Ammon's horn (tissue), 1 donor: ENCODE results near the gene CDC42EP5.
"Not testable (repeated sequence)": the region's sequence is repeated elsewhere in the genome, so short reads cannot be mapped to it uniquely, and the experiment has no call there.

ENCODE experiments used
- DNase-seq: peaks from one replicate; pipeline ENCODE4 v3.0.0-alpha.2; 2016; ENCODE audit warnings: low spot score

The CDC42EP5 gene

GRCh38 chr19:54473071-54473891, at the start of gene CDC42EP5:
Gene CDC42EP5 (minus strand): TSS chr19:54473296. CDS start chr19:54465547, 7,749 bp downstream.
- no peak for DNase-seq

DNA sequence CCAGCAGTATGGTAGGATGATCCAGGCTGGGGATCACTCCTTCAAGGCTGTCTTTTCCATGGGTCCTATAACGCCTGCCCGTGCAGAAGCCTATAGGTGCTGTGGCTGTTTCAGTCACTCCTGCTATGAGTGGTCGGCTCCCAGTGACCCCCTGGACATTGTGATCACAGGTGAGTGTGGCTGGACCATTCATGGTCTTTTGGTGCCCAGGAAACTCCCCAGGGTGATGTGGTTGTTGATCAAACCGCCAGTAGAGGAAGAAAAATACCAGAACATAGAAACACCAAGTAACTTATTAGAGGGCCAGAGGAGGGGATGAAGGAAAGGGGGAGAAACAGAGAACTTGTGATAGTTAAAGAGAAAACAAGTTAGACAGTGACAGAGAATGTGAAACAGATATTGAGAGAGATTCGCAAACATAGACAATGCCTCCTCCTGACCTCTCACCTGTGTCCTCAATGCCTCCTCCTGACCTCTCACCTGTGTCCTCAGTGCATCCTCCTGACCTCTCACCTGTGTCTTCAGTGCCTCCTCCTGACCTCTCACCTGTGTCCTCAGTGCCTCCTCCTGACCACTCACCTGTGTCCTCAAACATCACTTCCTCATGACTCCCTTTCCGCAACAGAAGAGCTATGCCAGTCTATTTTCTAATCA, 48.9 kb upstream of the CDC42EP5 start:
- no peak for DNase-seq

DNA sequence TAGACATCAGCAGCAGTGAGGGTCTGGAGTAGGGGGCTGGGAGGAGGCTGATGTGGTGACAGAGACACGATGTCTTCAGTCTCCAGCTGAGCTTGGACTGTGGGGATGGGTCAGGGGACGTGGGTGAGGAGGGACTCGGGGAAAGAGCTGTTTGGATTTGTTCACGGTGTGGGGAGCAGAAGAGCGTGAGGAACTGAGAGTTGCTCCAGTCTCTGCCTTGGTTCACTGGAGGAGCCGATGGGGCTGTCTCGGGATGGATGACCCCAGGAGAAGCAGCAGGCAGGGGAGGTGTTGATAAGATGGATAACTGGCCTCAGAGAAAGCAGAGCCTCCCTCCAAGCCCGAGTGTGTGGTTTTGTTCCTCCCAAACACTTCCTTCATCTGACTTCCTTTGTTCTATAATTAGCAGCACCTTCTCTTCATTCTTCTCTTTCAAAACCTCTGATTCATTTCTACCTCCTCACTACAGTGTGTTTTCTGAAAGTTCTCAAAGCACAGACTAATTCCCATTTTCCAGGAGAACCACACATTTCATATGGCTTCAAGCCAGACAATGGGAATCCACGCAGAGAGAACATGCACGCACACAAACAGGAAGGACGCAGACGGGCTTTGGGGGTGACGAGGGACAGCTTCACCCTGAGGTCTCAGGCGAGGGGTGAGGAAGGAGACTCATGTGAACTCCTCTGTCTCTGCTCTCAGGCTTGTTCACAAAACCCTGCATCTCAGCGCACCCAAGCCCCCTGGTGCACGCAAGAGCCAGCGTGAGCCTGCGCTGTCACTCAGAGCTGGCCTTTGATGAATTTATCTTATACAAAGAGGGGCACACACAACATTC, 48.1 kb upstream of the CDC42EP5 start:
- DNase-seq, result no peak

DNA sequence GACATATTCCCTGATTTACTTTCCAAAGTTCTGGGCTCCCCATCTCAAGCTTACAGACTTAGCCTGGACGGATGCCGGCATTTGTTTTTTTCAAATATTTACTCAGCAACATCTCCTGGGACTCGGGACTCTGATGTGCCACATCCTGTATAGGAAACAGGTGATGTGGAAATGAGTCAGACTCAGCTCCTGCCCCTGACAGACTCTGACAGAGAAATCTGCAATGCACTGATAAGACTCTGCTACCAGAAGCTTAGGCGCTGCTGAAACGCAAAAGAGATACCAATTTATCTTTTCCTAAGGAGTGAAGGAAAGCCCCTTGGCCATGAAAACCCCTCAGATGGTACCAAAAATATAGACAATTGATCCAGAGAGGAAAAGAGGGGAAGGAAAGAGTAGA, 45.7 kb upstream of the CDC42EP5 start:
- DNase-seq, result no peak

DNA sequence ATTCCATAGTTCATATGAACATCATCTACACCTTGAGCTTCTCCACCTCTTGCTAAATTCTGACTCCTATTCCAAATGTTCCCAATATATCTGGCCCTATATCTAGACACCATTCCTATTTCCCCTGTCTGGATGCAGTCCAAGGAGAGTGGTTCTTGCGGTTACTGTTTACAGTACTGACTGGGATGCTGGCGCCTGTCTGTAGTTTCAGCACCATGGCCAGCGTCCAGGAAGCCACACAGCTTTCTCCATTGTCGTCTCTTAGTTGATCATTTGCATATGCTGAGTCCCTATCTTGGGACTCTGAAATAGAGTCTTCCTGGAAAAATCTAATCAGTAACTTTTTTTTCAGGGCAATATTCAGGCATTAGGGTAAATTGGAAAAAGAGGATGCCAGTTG, 44.4 kb upstream of the CDC42EP5 start:
- DNase-seq, result peak; percentile 37

GRCh38 chr19:54515156-54515555, 42.1 kb upstream of the CDC42EP5 start:
- DNase-seq, result no peak

DNA sequence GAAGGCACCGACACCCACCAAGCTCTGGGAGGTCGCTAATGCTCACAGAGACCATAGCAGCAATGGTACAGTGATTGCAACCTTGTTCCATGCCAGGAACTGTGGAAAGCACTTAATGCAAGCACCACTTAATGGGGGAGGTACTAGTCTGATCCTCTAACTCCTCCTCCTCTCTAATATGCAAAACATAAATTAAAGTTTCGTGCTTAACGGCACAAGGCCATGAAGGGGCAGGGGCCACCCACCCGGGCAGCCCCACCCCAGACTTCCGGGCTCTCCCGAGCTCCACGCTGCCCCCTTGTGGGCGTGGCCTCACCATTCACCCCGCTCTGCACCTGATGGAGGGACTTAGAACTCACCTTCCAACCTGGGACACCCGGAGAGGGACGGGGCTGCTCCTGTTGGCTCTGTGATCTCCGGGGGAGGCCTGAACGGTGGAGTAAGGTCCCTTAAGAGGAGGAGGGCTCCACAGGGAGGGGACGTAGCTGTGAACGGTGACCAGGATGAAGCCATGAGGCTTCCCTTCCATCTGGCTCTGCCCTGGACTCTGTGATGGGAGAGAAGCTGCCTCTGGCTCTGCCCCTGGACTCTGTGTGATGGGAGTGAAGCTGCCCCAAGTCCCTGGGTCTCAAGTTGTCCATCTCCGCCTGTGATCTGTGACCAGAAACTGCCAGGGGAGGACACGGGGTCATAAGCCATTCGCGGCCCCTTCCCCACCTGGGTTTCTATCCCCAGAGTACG, 36.3 kb upstream of the CDC42EP5 start:
- DNase-seq, result not testable (repeated sequence)

DNA sequence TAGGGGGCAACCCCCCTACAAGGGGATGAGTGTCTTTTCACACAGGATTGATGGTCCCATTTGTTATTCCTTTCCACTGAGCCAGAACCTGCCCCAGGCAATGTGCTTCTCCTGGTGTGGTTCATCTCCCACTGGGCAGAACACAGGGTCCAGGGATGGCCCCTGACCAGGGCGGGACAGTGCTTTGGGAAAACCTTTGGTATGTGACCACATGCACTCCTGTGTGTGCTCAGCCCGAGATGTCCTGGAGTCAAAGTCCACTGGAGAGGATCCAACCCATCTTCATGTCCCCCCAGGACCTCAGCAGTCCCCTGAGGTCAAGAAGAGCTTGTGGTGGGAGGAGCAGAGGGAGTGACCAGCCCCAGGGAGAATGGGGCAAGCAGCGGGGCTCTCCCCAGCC, 35.4 kb upstream of the CDC42EP5 start:
- not testable (repeated sequence) for DNase-seq

DNA sequence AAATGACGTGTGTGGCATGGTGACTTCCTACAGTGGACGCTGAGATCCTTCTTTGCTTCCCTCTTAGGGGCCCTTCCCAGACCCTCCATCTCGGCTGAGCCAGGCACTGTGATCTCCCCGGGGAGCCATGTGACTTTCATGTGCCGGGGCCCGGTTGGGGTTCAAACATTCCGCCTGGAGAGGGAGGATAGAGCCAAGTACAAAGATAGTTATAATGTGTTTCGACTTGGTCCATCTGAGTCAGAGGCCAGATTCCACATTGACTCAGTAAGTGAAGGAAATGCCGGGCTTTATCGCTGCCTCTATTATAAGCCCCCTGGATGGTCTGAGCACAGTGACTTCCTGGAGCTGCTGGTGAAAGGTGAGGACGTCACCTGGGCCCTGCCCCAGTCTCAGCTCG, 34.7 kb upstream of the CDC42EP5 start:
- no peak for DNase-seq

- DNase-seq, result not testable (repeated sequence)
Observed at GRCh38 chr19:54507038-54507717, 34.1 kb upstream of the CDC42EP5 start.

DNA sequence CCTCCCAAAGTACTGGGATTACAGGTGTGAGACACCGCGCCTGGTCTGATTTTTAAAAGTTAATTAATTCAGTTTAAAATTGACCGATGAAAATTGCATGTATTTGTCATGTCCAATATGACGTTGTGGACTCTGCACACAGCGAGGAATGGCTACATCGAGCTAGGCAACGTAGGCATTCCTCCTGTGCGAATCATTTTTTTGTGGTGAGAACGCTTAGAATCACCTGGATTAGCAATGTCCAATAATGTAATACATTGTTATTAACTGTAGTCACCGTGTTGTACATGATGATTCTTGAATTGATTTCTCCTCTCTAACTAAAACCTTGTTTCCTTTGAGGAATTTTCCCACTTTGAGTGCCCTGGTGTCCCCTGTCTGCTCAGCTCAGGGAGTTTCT, 33.0 kb upstream of the CDC42EP5 start:
- no peak for DNase-seq

GRCh38 chr19:54505542-54505941, 32.4 kb upstream of the CDC42EP5 start:
- DNase-seq, result not testable (repeated sequence)

- DNase-seq, result no peak
Observed at GRCh38 chr19:54502518-54503048, 29.5 kb upstream of the CDC42EP5 start, which contains the start of gene LAIR2. Gene LAIR2 (plus strand): TSS chr19:54502831. CDS start chr19:54502919, 88 bp downstream.

DNA sequence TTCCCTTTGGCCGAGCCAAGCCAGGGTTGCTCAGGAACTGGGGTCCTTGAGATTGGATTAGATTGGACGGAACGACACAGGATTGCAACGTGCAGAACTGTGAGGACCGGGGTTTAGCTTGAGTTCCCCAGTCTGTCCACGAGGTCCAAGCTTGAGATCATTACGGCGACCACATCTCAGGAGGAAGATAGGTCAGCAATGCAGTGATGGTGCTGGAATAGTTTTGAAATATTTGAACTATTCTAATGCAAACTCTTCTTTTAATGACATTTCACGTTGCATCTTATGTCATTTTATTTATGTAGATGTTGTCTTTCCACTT, 25.3 kb upstream of the CDC42EP5 start:
- not testable (repeated sequence) for DNase-seq

DNA sequence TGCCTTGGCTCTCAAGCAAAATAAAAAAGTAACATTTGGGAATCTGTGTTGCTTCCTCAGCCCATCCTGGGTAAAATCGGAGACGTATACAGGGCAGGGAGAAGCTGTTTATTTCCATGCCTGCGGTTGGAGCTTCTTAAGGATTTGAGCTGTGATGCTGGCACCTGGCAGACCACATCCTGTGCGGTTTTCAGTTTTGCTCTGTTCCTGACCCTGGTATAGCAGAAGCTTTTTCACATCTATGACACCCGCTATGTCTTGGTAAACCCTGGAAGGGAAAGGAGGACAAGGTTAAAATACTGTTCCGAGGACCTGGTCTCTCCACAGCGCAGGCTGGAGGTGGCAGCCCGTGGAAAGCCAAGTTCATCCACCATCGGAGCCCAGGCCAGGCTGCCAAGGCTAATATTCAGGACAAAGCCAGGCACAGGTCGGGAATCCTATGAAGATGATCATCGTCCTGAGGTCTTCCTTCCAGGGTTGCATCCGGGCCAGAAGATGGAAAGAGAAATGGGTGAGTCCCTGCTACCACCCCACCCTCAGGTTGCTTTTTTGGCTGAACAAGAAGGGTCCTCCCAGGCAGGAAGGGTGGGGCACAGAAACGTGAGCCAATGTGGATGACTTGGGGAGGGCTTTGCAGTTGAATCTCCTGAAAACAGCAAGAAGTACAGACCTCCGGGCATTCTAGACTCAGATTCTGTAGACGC, 24.8 kb upstream of the CDC42EP5 start:
- DNase-seq, result not testable (repeated sequence)

GRCh38 chr19:54495284-54495683, 22.2 kb upstream of the CDC42EP5 start:
- not testable (repeated sequence) for DNase-seq

DNA sequence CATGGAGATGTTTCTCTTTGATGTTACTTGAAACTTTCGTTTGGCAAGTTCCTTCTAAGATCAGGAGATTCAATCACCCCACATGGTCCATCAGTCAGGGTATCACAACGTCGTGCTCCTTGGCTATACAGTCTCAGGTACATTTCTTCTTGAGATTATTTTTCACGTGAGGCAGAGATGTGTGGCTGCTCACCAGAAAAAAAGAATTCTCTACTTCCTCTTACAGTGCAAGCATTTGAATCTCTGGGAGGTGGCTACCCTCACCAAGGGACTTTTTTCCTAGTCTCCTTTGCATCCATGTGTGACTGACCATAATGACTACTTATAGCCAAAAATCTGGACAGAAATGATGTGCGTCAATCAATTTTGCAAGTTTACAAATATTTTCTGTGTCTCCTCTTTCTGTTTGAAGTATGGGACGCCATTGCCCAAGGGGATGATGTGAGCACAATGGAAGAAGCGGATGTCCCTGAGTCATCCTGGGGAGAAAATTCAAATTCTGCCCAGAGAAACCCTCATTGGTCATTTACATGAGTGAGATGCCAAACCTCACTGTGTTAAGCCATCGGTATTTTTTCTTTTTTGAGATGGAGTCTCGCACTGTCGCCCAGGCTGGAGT, 21.0 kb upstream of the CDC42EP5 start:
- DNase-seq, result no peak

DNA sequence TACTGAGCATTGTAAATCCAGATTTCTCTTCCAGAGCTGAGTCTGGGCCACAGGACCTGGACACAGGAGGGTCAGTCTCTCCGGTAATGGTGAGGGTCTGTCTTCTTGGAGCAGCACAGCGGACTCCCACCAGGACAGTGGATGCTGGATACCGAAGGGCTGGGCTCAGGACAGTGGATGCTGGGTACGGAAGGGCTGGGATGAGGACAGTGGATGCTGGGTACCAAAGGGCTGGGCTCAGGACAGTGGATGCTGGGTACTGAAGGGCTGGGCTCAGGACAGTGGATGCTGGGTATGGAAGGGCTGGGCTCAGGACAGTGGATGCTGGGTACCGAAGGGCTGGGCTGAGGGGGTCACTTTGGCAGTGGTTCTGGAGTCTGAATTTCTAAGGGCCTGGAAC, 20.0 kb upstream of the CDC42EP5 start:
- DNase-seq, result not testable (repeated sequence)

DNA sequence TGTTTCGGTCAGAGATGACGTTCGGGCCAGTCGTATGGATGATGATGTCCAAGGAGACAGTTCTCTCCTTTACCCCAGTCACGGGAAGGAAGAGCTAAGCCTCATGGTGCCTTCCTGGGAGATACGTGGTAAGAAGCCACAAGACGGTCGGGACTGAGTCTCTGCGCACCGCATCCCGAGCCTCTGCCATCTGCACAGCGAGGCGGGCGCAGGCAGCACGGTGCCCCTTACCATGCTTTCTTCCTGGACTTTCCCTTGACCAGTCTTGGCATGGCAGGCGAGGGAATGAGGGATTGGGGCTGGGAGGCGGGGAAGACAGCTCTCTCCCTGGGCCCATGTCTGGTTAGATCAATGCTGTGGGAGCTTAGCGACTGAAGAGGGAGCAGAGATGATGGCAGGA, 19.5 kb upstream of the CDC42EP5 start:
- DNase-seq, result no peak

DNA sequence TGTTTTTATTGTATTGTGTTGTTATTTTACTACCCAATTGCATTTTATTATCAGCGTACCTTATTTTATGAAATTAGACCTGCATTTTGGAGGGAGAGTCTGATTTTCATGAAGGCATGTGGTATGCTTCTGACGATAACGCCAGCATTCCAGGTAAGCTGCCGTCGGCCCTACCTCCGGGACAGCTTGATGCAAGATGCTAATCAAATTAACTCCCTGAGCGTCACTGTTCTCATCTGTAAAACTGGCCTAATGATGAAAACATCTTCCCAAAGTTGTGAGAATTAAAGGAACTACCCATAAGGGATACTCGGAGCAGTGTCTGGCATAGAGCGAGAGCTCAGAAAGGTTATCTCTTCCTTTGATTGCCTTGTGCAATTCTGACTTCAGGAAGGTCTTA, 16.7 kb upstream of the CDC42EP5 start:
- DNase-seq, result no peak
